Natural killer cell (primary cell): ENCODE data around the gene ARL15. TPM values are rescaled to one million over a fixed set of nuclear protein-coding genes. Genes with fewer than 3 reads are reported as not detected.

Experiments
- ATAC-seq, 3 donors: fragments of 150-1000 bp in 2 of 3; fragments of 200-7000 bp in 1 of 3; cut with Tn5 transposase; 1 replicate in 1 of 3; 2 replicates in 2 of 3; pipeline ENCODE4 v1.10.0; 2021; ENCODE audit warnings: mild to moderate bottlenecking in 2 of 3, moderate library complexity in 2 of 3
- DNase-seq, 2 donors: peaks; one replicate each; pipeline versions ENCODE4 v3.0.0 to v3.0.0-alpha.2; 2013 to 2021; ENCODE audit warnings: mixed read lengths in 1 of 2
- H3K27ac ChIP-seq: one replicate; pipeline ENCODE4 v1.5.1; 2013; ENCODE audit warnings: mild to moderate bottlenecking, low read length
- H3K27me3 ChIP-seq: one replicate; pipeline ENCODE4 v1.6.1; 2013; ENCODE audit warnings: low read length; ENCODE audit not compliant: control insufficient read depth, insufficient read depth
- H3K36me3 ChIP-seq: one replicate; pipeline ENCODE4 v1.6.1; 2013; ENCODE audit warnings: low read length; ENCODE audit not compliant: control insufficient read depth, insufficient read depth
- H3K4me1 ChIP-seq: one replicate; pipeline ENCODE4 v1.6.1; 2013; ENCODE audit warnings: low read length; ENCODE audit not compliant: control insufficient read depth, insufficient read depth
- H3K4me3 ChIP-seq: one replicate; pipeline ENCODE4 v1.5.1; 2013; ENCODE audit warnings: low read length
- H3K9me3 ChIP-seq: one replicate; pipeline ENCODE4 v1.6.1; 2013; ENCODE audit warnings: low read length; ENCODE audit not compliant: control insufficient read depth, insufficient read depth
- H3K27ac Mint-ChIP-seq, 2 donors: one replicate each; pipeline ENCODE4 v1.8.0; 2022; ENCODE audit warnings: mild to moderate bottlenecking in 2 of 2, mixed read lengths in 2 of 2, moderate library complexity in 1 of 2
- H3K27me3 Mint-ChIP-seq, 2 donors: one replicate each; pipeline ENCODE4 v1.8.0; 2022; ENCODE audit warnings: low read depth in 2 of 2, mixed read lengths in 2 of 2
- H3K36me3 Mint-ChIP-seq: one replicate; pipeline ENCODE4 v1.8.0; 2022; ENCODE audit warnings: mixed read lengths
- H3K4me1 Mint-ChIP-seq, 2 donors: one replicate each; pipeline ENCODE4 v1.8.0; 2022; ENCODE audit warnings: mixed read lengths in 2 of 2
- H3K4me3 Mint-ChIP-seq: one replicate; pipeline ENCODE4 v1.8.0; 2022; ENCODE audit warnings: mild to moderate bottlenecking, moderate library complexity, mixed read lengths
- H3K9me3 Mint-ChIP-seq, 2 donors: one replicate each; pipeline ENCODE4 v1.8.0; 2022; ENCODE audit warnings: mixed read lengths in 2 of 2
- WGBS: methylation state at CpG from one replicate; pipeline ENCODE4 v1.1.7; 2013; ENCODE audit warnings: missing lambda C conversion rate; ENCODE audit not compliant: insufficient coverage; 5-methylcytosine and 5-hydroxymethylcytosine counted together
- intact Hi-C: fragments of 100-400 bp; cut with micrococcal nuclease; formaldehyde crosslinking; loops from one replicate; pipeline ENCODE4 v1.14.2; 2022
- total RNA-seq, 4 donors: library from RNA; stranded (reverse); fragments of 120-200 nt in 1 of 4; gene quantifications; one replicate each; pipeline versions ENCODE4 v1.2.3 to v1.2.4, GENCODE V29; 2013 to 2022
- TF ChIP-seq, protein P1 (sequence below): fragments of 200-600 bp; IDR thresholded peaks from one replicate; pipeline ENCODE4 v1.8.0; 2022; ENCODE audit warnings: antibody characterized with exemption

The ARL15 gene
- total RNA-seq, 3 donors from 2014 or later (not counting 1 experiment from before 2014, with no cell fraction given) = 28.9 to 35.1 (median 33.1) TPM

GRCh38 chr5:54224103-54224826, 86.1 kb downstream of the ARL15 start:
- H3K9me3 Mint-ChIP-seq = no peaks in the 10 kb centered on the region
- WGBS = 93% methylated on average over 9 of the region's 10 CpGs
- ATAC-seq = no peak
- H3K27ac Mint-ChIP-seq = no peak overlapping the region
- no peak overlapping the region for H3K27ac ChIP-seq
- H3K4me3 Mint-ChIP-seq = no peak overlapping the region
- intact Hi-C loops = loop anchor here (10.0 kb wide), 1 partner anchor 749 kb away; no protein-coding TSS in a partner anchor
- no peaks in the 10 kb centered on the region for H3K9me3 ChIP-seq
- H3K36me3 Mint-ChIP-seq = no peaks in the 10 kb centered on the region
- no peaks in the 10 kb centered on the region for H3K27me3 ChIP-seq
- peaks cover 44 to 47% of the 10 kb centered on the region in 2 donors for H3K4me1 Mint-ChIP-seq
- no peaks in the 10 kb centered on the region for H3K36me3 ChIP-seq
- DNase-seq = no peak
- no peak overlapping the region for H3K4me3 ChIP-seq
- TF ChIP-seq, protein P1, sequence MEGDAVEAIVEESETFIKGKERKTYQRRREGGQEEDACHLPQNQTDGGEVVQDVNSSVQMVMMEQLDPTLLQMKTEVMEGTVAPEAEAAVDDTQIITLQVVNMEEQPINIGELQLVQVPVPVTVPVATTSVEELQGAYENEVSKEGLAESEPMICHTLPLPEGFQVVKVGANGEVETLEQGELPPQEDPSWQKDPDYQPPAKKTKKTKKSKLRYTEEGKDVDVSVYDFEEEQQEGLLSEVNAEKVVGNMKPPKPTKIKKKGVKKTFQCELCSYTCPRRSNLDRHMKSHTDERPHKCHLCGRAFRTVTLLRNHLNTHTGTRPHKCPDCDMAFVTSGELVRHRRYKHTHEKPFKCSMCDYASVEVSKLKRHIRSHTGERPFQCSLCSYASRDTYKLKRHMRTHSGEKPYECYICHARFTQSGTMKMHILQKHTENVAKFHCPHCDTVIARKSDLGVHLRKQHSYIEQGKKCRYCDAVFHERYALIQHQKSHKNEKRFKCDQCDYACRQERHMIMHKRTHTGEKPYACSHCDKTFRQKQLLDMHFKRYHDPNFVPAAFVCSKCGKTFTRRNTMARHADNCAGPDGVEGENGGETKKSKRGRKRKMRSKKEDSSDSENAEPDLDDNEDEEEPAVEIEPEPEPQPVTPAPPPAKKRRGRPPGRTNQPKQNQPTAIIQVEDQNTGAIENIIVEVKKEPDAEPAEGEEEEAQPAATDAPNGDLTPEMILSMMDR = no peak
- no peaks in the 10 kb centered on the region for H3K4me1 ChIP-seq
- H3K27me3 Mint-ChIP-seq = no peaks in the 10 kb centered on the region

- Mint-ChIP-seq H3K27ac (no peak overlapping the region), H3K4me1 (peaks cover 36 to 37% of the 10 kb centered on the region in 2 donors), H3K36me3 (no peaks in the 10 kb centered on the region), H3K4me3 (no peak overlapping the region), H3K27me3 (no peaks in the 10 kb centered on the region), H3K9me3 (no peaks in the 10 kb centered on the region)
- Histone ChIP-seq H3K9me3 (no peaks in the 10 kb centered on the region), H3K4me1 (no peaks in the 10 kb centered on the region), H3K27me3 (no peaks in the 10 kb centered on the region), H3K4me3 (no peak overlapping the region), H3K27ac (no peak overlapping the region), H3K36me3 (no peaks in the 10 kb centered on the region)
- 98% methylated on average over 3 of the region's 4 CpGs for WGBS
- ATAC-seq = no peak
- intact Hi-C loops = loop anchor here (10.0 kb wide), 1 partner anchor 748 kb away; no protein-coding TSS in a partner anchor
- no peak for DNase-seq
- TF ChIP-seq, protein P1 = no peak
Measured at GRCh38 chr5:54222336-54222735, 88.0 kb downstream of the ARL15 start.

DNA sequence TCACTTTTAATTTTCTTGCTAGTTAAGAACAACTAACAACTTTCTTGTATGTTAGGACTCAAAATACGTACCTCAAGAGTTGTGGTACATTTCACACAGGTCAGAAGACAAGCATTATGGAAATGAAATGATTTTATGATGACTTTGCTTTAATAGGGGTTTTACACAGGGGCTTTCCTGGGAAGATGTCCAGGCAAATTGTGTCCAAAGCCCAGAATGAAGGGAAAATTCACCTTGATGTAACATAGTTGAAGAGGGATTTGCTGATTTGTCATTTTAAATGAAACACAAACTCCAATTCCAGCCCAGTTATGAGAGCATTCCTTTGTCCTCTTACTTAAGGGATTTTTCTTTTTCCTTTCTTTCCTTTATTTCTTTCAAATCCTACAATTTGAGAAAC, 89.2 kb downstream of the ARL15 start:
- Histone ChIP-seq H3K9me3 (no peaks in the 10 kb centered on the region), H3K4me3 (no peak overlapping the region), H3K4me1 (no peaks in the 10 kb centered on the region), H3K27ac (no peak overlapping the region), H3K27me3 (no peaks in the 10 kb centered on the region), H3K36me3 (no peaks in the 10 kb centered on the region)
- DNase-seq (no peak), ATAC-seq (no peak)
- TF ChIP-seq, protein P1 = no peak
- 88% methylated on average over 1 of the region's 1 CpG for WGBS
- H3K4me1 Mint-ChIP-seq = peaks cover 28% of the 10 kb centered on the region in 2 donors
- intact Hi-C loops = loop anchor here (10.0 kb wide), 1 partner anchor 746 kb away; no protein-coding TSS in a partner anchor
- H3K4me3 Mint-ChIP-seq = no peak overlapping the region
- H3K27ac Mint-ChIP-seq = no peak overlapping the region
- no peaks in the 10 kb centered on the region for H3K27me3 Mint-ChIP-seq
- H3K9me3 Mint-ChIP-seq = no peaks in the 10 kb centered on the region
- H3K36me3 Mint-ChIP-seq = no peaks in the 10 kb centered on the region
